ENCODE measurements around the gene HEATR5A. TPM values are rescaled to one million over a fixed set of nuclear protein-coding genes. Genes with fewer than 3 reads are reported as not detected.

Gene HEATR5A
- total and polyA plus RNA-seq, 9 of the 15 experiments (the other 6 are each of a cell fraction or from before 2014, with no cell fraction given), result 8.0 to 50.9 (median 23.0) TPM

DNA sequence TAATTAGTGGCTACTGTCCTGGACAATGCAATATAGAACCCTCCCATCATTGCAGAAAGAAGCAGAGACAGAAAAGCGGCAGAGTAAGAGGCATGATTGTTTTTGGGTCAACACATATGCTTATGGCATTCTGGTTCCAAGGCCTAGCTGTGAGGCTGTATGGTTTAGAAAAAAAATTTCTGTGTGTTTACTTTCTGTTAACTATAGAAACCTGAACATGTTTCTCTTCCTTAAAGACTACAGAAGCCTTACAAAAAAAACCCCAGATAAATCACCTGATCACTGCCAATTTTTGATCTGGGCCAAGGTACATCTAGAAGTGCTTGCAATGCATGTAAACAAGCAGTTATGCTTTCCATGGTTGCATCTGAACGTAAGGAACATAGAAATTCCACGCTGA is 112.7 kb downstream of the HEATR5A start (continued):
- TF ChIP-seq, protein P1, sequence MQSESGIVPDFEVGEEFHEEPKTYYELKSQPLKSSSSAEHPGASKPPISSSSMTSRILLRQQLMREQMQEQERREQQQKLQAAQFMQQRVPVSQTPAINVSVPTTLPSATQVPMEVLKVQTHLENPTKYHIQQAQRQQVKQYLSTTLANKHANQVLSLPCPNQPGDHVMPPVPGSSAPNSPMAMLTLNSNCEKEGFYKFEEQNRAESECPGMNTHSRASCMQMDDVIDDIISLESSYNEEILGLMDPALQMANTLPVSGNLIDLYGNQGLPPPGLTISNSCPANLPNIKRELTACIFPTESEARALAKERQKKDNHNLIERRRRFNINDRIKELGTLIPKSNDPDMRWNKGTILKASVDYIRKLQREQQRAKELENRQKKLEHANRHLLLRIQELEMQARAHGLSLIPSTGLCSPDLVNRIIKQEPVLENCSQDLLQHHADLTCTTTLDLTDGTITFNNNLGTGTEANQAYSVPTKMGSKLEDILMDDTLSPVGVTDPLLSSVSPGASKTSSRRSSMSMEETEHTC (IDR thresholded peaks at IDR 0.05), result no peak

DNA sequence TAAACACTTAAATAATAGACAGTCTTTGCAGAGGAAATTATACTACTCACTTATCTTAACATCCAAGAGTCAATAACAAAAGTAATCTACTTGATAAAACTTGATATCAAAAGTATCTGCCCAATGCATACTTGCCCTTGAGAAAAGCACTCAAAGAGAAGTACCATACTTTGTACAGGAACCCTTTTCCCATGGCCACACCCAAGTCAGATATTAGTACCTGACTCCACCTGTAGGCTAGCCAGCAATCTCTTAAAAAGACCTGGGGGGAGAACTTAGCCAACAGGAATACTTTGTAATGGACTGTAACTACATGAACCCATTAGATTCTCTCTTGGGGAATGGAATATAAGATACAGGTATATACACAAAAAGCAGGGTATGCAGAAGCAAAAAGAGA is 113.2 kb downstream of the HEATR5A start:
- intact Hi-C loops (cut with micrococcal nuclease), result no loop called here
- Histone ChIP-seq H3K79me2 (ENCODE audit: control insufficient read depth, insufficient read depth, low read length) (no peaks in the 10 kb centered on the region), H3K4me2 (ENCODE audit: insufficient read depth, low read length) (no peak overlapping the region), H3K4me1 (replicated peaks in 1 of 2; ENCODE audit: control insufficient read depth in 2 of 2, insufficient read depth in 2 of 2, low read length in 2 of 2) (no peaks in the 10 kb centered on the region), H3K9me3 (replicated peaks; ENCODE audit: control insufficient read depth, insufficient read depth, low read depth, low read length) (no peaks in the 10 kb centered on the region), H3K27ac (ENCODE audit: extremely low read depth, low read depth, low read length) (no peak overlapping the region), H3K27me3 (ENCODE audit: control insufficient read depth in 2 of 2, insufficient read depth in 2 of 2, low read length in 2 of 2) (no peaks in the 10 kb centered on the region), H3K4me3 (no peak overlapping the region), H3K9me1 (ENCODE audit: control insufficient read depth, insufficient read depth, low read length) (no peaks in the 10 kb centered on the region), H3K9ac (ENCODE audit: insufficient read depth in 1 of 2, low read depth in 2 of 2, low read length in 2 of 2) (no peak overlapping the region), H3K36me3 (ENCODE audit: control insufficient read depth, insufficient read depth, low read length) (peaks cover 22% of the 10 kb centered on the region; the same call in 2 of the 3 replicates), H4K20me1 (replicated peaks; ENCODE audit: control insufficient read depth, insufficient read depth, low read length) (no peaks in the 10 kb centered on the region), H2AFZ (ENCODE audit: low read depth, low read length) (no peak overlapping the region)
- DNase-seq (ENCODE audit: extremely low read depth in 1 of 4, low spot score in 3 of 4) (no peak), FAIRE-seq (no peak), ATAC-seq (no peak)
- BruUV-seq (replicated peaks), result no TSS peak
- ChIA-PET CTCF (ENCODE audit: low intra/inter-chr PET ratio) (interaction anchor here (0.5 kb wide), 1 partner anchor 150 kb away, joined by 3 read pairs; no protein-coding TSS in a partner anchor), POLR2A (no interaction called here)
- in situ Hi-C loops (cut with MboI), result no loop called here
- TF ChIP-seq DDX20 (tag; IDR thresholded peaks at IDR 0.05; ENCODE audit: low read depth) (no peak), HDAC8 (tag; IDR thresholded peaks at IDR 0.05) (no peak), NFXL1 (CRISPR knock-in tag; IDR thresholded peaks at IDR 0.05) (no peak), SIN3B (IDR thresholded peaks at IDR 0.05; ENCODE audit: low read depth) (no peak), SMARCB1 (IDR thresholded peaks at IDR 0.05; ENCODE audit: insufficient read length, low read depth) (no peak), TFAM (CRISPR knock-in tag; conservative IDR thresholded peaks at IDR 0.05) (no peak)
- TF ChIP-seq, protein P2, sequence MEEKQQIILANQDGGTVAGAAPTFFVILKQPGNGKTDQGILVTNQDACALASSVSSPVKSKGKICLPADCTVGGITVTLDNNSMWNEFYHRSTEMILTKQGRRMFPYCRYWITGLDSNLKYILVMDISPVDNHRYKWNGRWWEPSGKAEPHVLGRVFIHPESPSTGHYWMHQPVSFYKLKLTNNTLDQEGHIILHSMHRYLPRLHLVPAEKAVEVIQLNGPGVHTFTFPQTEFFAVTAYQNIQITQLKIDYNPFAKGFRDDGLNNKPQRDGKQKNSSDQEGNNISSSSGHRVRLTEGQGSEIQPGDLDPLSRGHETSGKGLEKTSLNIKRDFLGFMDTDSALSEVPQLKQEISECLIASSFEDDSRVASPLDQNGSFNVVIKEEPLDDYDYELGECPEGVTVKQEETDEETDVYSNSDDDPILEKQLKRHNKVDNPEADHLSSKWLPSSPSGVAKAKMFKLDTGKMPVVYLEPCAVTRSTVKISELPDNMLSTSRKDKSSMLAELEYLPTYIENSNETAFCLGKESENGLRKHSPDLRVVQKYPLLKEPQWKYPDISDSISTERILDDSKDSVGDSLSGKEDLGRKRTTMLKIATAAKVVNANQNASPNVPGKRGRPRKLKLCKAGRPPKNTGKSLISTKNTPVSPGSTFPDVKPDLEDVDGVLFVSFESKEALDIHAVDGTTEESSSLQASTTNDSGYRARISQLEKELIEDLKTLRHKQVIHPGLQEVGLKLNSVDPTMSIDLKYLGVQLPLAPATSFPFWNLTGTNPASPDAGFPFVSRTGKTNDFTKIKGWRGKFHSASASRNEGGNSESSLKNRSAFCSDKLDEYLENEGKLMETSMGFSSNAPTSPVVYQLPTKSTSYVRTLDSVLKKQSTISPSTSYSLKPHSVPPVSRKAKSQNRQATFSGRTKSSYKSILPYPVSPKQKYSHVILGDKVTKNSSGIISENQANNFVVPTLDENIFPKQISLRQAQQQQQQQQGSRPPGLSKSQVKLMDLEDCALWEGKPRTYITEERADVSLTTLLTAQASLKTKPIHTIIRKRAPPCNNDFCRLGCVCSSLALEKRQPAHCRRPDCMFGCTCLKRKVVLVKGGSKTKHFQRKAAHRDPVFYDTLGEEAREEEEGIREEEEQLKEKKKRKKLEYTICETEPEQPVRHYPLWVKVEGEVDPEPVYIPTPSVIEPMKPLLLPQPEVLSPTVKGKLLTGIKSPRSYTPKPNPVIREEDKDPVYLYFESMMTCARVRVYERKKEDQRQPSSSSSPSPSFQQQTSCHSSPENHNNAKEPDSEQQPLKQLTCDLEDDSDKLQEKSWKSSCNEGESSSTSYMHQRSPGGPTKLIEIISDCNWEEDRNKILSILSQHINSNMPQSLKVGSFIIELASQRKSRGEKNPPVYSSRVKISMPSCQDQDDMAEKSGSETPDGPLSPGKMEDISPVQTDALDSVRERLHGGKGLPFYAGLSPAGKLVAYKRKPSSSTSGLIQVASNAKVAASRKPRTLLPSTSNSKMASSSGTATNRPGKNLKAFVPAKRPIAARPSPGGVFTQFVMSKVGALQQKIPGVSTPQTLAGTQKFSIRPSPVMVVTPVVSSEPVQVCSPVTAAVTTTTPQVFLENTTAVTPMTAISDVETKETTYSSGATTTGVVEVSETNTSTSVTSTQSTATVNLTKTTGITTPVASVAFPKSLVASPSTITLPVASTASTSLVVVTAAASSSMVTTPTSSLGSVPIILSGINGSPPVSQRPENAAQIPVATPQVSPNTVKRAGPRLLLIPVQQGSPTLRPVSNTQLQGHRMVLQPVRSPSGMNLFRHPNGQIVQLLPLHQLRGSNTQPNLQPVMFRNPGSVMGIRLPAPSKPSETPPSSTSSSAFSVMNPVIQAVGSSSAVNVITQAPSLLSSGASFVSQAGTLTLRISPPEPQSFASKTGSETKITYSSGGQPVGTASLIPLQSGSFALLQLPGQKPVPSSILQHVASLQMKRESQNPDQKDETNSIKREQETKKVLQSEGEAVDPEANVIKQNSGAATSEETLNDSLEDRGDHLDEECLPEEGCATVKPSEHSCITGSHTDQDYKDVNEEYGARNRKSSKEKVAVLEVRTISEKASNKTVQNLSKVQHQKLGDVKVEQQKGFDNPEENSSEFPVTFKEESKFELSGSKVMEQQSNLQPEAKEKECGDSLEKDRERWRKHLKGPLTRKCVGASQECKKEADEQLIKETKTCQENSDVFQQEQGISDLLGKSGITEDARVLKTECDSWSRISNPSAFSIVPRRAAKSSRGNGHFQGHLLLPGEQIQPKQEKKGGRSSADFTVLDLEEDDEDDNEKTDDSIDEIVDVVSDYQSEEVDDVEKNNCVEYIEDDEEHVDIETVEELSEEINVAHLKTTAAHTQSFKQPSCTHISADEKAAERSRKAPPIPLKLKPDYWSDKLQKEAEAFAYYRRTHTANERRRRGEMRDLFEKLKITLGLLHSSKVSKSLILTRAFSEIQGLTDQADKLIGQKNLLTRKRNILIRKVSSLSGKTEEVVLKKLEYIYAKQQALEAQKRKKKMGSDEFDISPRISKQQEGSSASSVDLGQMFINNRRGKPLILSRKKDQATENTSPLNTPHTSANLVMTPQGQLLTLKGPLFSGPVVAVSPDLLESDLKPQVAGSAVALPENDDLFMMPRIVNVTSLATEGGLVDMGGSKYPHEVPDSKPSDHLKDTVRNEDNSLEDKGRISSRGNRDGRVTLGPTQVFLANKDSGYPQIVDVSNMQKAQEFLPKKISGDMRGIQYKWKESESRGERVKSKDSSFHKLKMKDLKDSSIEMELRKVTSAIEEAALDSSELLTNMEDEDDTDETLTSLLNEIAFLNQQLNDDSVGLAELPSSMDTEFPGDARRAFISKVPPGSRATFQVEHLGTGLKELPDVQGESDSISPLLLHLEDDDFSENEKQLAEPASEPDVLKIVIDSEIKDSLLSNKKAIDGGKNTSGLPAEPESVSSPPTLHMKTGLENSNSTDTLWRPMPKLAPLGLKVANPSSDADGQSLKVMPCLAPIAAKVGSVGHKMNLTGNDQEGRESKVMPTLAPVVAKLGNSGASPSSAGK (IDR thresholded peaks at IDR 0.05), result no peak
